BJ (cell line): ENCODE data around the gene TPI1. TPM values are rescaled to one million over a fixed set of nuclear protein-coding genes. Genes with fewer than 3 reads are reported as not detected.
"Not testable (repeated sequence)": the region's sequence is repeated elsewhere in the genome, so short reads cannot be mapped to it uniquely, and the experiment has no call there.

ENCODE experiments used
- CTCF ChIA-PET: fragments of 350-600 bp; formaldehyde crosslinking; extraction: SDS; loops from one replicate; lab custom pipeline; 2021; ENCODE audit warnings: antibody characterized with exemption, inconsistent platforms; lab: Yijun Ruan, JAX
- POLR2A ChIA-PET: fragments of 300-600 bp; sonication (Branson Sonifier 250); formaldehyde crosslinking; extraction: SDS; loops from one replicate; lab custom pipeline; 2021; ENCODE audit warnings: antibody characterized with exemption; lab: Charles Lee
- DNase-seq: peaks from one replicate; pipeline ENCODE4 v3.0.0-alpha.2; 2011; ENCODE audit warnings: low read depth
- H3K27me3 ChIP-seq: 2 replicates; pipeline ENCODE4 v1.6.0; 2011; ENCODE audit warnings: low read length; ENCODE audit not compliant: control insufficient read depth, insufficient read depth
- H3K36me3 ChIP-seq: 2 replicates; pipeline ENCODE4 v1.5.1; 2011; ENCODE audit warnings: low read length; ENCODE audit not compliant: control insufficient read depth, insufficient read depth
- H3K4me3 ChIP-seq: 2 replicates; pipeline ENCODE4 v1.5.1; 2011; ENCODE audit warnings: low read depth, mild to moderate bottlenecking, control low read depth, low read length
- polyA plus RNA-seq: library from polyadenylated mRNA; depleted of rRNA; stranded (reverse); fragments of >200 nt; gene quantifications from 2 replicates; pipeline ENCODE4 v1.2.3, GENCODE V29; 2011
- TF ChIP-seq, protein P1 (sequence below): IDR thresholded peaks from 2 replicates; pipeline ENCODE4 v1.5.1; 2011; ENCODE audit warnings: low read depth, mild to moderate bottlenecking, control low read depth, inconsistent platforms, low read length, moderate library complexity; ENCODE audit not compliant: insufficient read depth

TPI1 gene
- polyA plus RNA-seq, 1 experiment = 2,656 TPM

DNA sequence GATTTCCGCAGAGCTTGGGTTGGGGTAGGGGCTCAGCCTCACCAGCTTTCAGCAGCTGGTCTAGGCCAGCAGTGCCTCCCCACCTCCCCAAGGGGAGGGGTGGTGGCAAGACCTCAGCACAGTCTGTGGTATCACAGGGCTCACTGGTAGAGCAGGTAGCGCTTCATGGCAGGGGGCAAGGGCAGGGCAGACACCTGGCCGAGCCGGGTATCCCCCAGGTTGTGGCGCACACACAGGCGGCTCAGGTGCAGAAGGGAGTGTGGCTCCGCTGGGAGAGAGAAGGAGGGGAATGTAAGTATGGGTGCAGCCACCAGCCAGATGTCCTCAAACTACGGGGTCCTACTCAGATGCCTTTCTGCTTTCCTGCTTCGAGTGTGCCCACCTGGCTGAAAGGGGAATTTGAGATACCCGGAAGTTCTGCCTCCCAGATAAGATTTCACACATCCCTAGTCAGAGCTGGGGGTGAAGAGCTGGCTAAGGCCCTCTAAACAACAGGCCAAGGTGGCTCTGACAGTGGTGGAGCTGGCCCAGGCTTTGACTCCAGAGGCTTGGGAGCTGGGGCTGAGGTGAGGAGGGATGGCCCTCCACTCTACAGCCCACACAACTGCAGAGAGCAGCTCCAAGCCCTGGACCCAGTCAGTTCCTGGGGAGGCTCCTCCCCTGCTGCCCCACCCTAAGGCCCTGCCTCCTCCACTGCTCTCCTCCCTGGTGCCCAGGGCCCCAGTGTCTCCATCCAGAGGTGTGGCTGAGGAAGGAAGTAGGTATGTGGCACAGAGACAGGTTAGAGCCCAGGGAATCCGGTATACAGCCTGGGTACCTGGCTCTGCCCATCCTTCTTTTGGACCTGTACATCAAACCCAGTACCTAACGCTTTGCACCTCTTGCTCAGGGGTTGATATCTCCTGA is 4.0 kb downstream of the TPI1 start:
- TF ChIP-seq, protein P1, sequence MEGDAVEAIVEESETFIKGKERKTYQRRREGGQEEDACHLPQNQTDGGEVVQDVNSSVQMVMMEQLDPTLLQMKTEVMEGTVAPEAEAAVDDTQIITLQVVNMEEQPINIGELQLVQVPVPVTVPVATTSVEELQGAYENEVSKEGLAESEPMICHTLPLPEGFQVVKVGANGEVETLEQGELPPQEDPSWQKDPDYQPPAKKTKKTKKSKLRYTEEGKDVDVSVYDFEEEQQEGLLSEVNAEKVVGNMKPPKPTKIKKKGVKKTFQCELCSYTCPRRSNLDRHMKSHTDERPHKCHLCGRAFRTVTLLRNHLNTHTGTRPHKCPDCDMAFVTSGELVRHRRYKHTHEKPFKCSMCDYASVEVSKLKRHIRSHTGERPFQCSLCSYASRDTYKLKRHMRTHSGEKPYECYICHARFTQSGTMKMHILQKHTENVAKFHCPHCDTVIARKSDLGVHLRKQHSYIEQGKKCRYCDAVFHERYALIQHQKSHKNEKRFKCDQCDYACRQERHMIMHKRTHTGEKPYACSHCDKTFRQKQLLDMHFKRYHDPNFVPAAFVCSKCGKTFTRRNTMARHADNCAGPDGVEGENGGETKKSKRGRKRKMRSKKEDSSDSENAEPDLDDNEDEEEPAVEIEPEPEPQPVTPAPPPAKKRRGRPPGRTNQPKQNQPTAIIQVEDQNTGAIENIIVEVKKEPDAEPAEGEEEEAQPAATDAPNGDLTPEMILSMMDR = no peak
- Histone ChIP-seq H3K4me3 (peak overlapping the region; percentile 65; the same call in 1 of the 2 replicates), H3K27me3 (no peaks in the 10 kb centered on the region), H3K36me3 (peaks cover 26% of the 10 kb centered on the region)
- CTCF ChIA-PET = interaction anchor here (0.5 to 9.7 kb wide), 20 partner anchors 11 to 1788 kb away, joined by 3 to 112 read pairs (median 8); partner anchors contain the start of genes C12orf57, CDCA3, ENO2 and GNB3
- POLR2A ChIA-PET = interaction anchor here (1.1 to 3.7 kb wide), 2 partner anchors 19 to 20 kb away, joined by 5 to 19 read pairs; partner anchors contain the start of genes CDCA3 and USP5
- no peak for DNase-seq

- Histone ChIP-seq H3K27me3 (no peaks in the 10 kb centered on the region), H3K4me3 (peak overlapping the region; percentile 65), H3K36me3 (peaks cover 26% of the 10 kb centered on the region)
- TF ChIP-seq, protein P1 = peak; percentile 99
- ChIA-PET POLR2A (interaction anchor here (0.7 to 3.7 kb wide), 6 partner anchors 19 to 66 kb away, joined by 4 to 19 read pairs (median 6); partner anchors contain the start of genes CDCA3 and USP5), CTCF (interaction anchor here (0.6 to 9.7 kb wide), 42 partner anchors 9 to 644 kb away, joined by 3 to 112 read pairs (median 4); partner anchors contain the start of genes C12orf57, CDCA3, ENO2 and GNB3)
- no peak for DNase-seq
Measured at GRCh38 chr12:6872073-6873048, 5.0 kb downstream of the TPI1 start.

- TF ChIP-seq, protein P1 = no peak
- DNase-seq = no peak
- ChIA-PET POLR2A (interaction anchor here (0.7 to 3.7 kb wide), 5 partner anchors 18 to 65 kb away, joined by 4 to 19 read pairs (median 7); partner anchors contain the start of genes CDCA3 and USP5), CTCF (interaction anchor here (0.6 to 9.7 kb wide), 37 partner anchors 10 to 645 kb away, joined by 3 to 112 read pairs (median 4); partner anchors contain the start of genes C12orf57, CDCA3, ENO2 and GNB3)
- Histone ChIP-seq H3K27me3 (no peaks in the 10 kb centered on the region), H3K4me3 (peak within 1 kb of the TSS; percentile 65), H3K36me3 (peaks cover 26% of the 10 kb centered on the region)
Measured at GRCh38 chr12:6873094-6874014, 6.0 kb downstream of the TPI1 start, which contains the start of gene SPSB2. Gene SPSB2 (minus strand): TSS chr12:6873303. CDS start chr12:6872901, 402 bp downstream.

DNA sequence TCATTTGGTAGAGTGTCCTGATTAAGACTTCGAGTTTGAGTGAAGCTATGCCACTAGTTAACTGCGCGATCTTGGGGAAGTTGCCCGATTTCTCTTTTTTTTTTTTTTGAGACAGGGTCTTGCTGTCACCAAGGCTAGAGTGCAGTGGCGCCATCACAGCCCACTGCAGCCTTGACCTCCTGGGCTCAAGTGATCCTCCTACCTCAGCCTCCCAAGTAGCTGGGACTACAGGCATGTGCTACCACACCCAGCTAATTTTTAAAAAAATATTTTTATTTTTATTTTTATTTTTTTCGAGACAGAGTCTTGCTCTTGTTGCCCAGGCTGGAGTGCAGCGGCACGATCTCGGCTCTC is 6.7 kb downstream of the TPI1 start:
- POLR2A ChIA-PET, H3K27me3 ChIP-seq, DNase-seq: not testable (repeated sequence)
- H3K36me3 ChIP-seq = peaks cover 25% of the 10 kb centered on the region
- H3K4me3 ChIP-seq = peak overlapping the region; percentile 65
- CTCF ChIA-PET = interaction anchor here (1.8 to 3.4 kb wide), 4 partner anchors 9 to 51 kb away, joined by 4 to 43 read pairs (median 42); partner anchors contain the start of gene P3H3

GRCh38 chr12:6879824-6880223 is 12.5 kb downstream of the TPI1 start:
- POLR2A ChIA-PET, H3K27me3 ChIP-seq: not testable (repeated sequence)
- CTCF ChIA-PET = interaction anchor here (0.8 to 6.1 kb wide), 2 partner anchors 7 to 12 kb away, joined by 4 to 41 read pairs; partner anchors contain the start of gene SPSB2

More at GRCh38 chr12:6879824-6880223, 12.5 kb downstream of the TPI1 start:
- DNase-seq, H3K36me3 ChIP-seq, H3K4me3 ChIP-seq: not testable (repeated sequence)
